ENCODE measurements around the gene SERINC3. TPM values are rescaled to one million over a fixed set of nuclear protein-coding genes. Genes with fewer than 3 reads are reported as not detected.

Gene SERINC3
- total and polyA plus RNA-seq, 2 of the 13 experiments (the other 11 are each of a cell fraction or from before 2014, with no cell fraction given): 82.0 to 226 TPM

GRCh38 chr20:44461142-44461802 is 60.6 kb downstream of the SERINC3 start:
- Histone ChIP-seq H3K9me3 (ENCODE audit: low read length) (no peaks in the 10 kb centered on the region), H4K20me1 (ENCODE audit: insufficient read depth, low read length) (no peaks in the 10 kb centered on the region), H3K79me2 (ENCODE audit: insufficient read depth, low read length) (no peaks in the 10 kb centered on the region), H3K9ac (ENCODE audit: insufficient read depth, low read depth, low read length) (peak overlapping the region; percentile 45), H3K27me3 (ENCODE audit: control insufficient read depth in 1 of 2, insufficient read depth in 2 of 2, low read length in 2 of 2) (no peaks in the 10 kb centered on the region), H3K4me1 (ENCODE audit: insufficient read depth, low read length) (peaks cover 69% of the 10 kb centered on the region), H3K36me3 (replicated peaks in 1 of 2; ENCODE audit: control insufficient read depth in 1 of 2, insufficient read depth in 2 of 2, low read length in 2 of 2) (no peaks in the 10 kb centered on the region), H3K4me3 (replicated peaks in 1 of 3; ENCODE audit: insufficient read depth in 1 of 3, low read depth in 2 of 3, low read length in 3 of 3) (peak overlapping the region; percentile 6 to 55 (median 18); a peak in 4 of 6 replicates), H3K27ac (ENCODE audit: extremely low read length, insufficient read depth, low read length) (peak overlapping the region; percentile 58), H3K4me2 (ENCODE audit: low read depth, low read length) (peak overlapping the region; percentile 72), H2AFZ (ENCODE audit: low read length) (peak overlapping the region; percentile 87)
- in situ Hi-C loops (cut with HindIII; ENCODE audit: extremely low pct_ligation_motif_present, low pct_unique_long_range_greater_than_20kb) (loop anchor here (5.0 kb wide), 1 partner anchor 69 kb away; no protein-coding TSS in a partner anchor), intact Hi-C loops (cut with micrococcal nuclease; ENCODE audit: unreplicated experiment) (loop anchor here (1.0 to 2.0 kb wide), 4 partner anchors 26 to 77 kb away; no protein-coding TSS in a partner anchor)
- ATAC-seq (peak; percentile 74), FAIRE-seq (no peak), DNase-seq (ENCODE audit: low spot score) (peak; percentile 84)
- ChIA-PET POLR2A (interaction anchor here (0.7 to 1.5 kb wide), 18 partner anchors 10 to 251 kb away, joined by 3 to 11 read pairs (median 4); partner anchors contain the start of genes FITM2, OSER1 and TTPAL), CTCF (ENCODE audit: low intra/inter-chr PET ratio, low total read pairs) (interaction anchor here (0.6 to 2.6 kb wide), 11 partner anchors 10 to 246 kb away, joined by 3 to 29 read pairs (median 5); no protein-coding TSS in a partner anchor)
- 5% methylated on average over 6 of the region's 6 CpGs for WGBS (ENCODE audit: low lambda C conversion rate)
- BruUV-seq (replicated peaks): no TSS peak
- no peak for TF ChIP-seq POLR2AphosphoS2 (IDR thresholded peaks at IDR 0.05; ENCODE audit: low read depth, low read length)
- TF ChIP-seq ZNF605 (CRISPR knock-in tag; IDR thresholded peaks at IDR 0.05): peak; percentile 55; the same call in 1 of the 2 replicates
- no peak for TF ChIP-seq ZNF7 (CRISPR knock-in tag; IDR thresholded peaks at IDR 0.05)
- no peak for TF ChIP-seq ZSCAN20 (CRISPR knock-in tag; IDR thresholded peaks at IDR 0.05; ENCODE audit: borderline replicate concordance)
- TF ChIP-seq KLF9 (CRISPR knock-in tag; IDR thresholded peaks at IDR 0.05; ENCODE audit: low read depth): no peak
- no peak; the same call in 1 of the 2 replicates for TF ChIP-seq ZFX (CRISPR knock-in tag; IDR thresholded peaks at IDR 0.05; ENCODE audit: low read depth)
- peak in 1 of 2 experiments; percentile 43; a peak in 2 of 4 replicates for TF ChIP-seq KLF16 (CRISPR knock-in tag; IDR thresholded peaks at IDR 0.05)
- peak in 1 of 2 experiments; percentile 43; a peak in 1 of 4 replicates for TF ChIP-seq EP300 (IDR thresholded peaks at IDR 0.05; ENCODE audit: low read depth in 2 of 2, low read length in 2 of 2)
- TF ChIP-seq EP300 (CRISPR knock-in tag; IDR thresholded peaks at IDR 0.05; ENCODE audit: borderline replicate concordance): no peak
- no peak for TF ChIP-seq ZNF24 (IDR thresholded peaks at IDR 0.05)
- TF ChIP-seq GTF3A (CRISPR knock-in tag; conservative IDR thresholded peaks at IDR 0.05): no peak
- TF ChIP-seq TBX2 (CRISPR knock-in tag; IDR thresholded peaks at IDR 0.05; ENCODE audit: borderline replicate concordance): peak; percentile 69
- TF ChIP-seq ZBTB20 (CRISPR knock-in tag; IDR thresholded peaks at IDR 0.05; ENCODE audit: borderline replicate concordance, low read depth): no peak
- TF ChIP-seq DNMT3B (CRISPR knock-in tag; conservative IDR thresholded peaks at IDR 0.05): peak; percentile 86
- no peak for TF ChIP-seq ZNF670 (CRISPR knock-in tag; IDR thresholded peaks at IDR 0.05; ENCODE audit: borderline replicate concordance)
- TF ChIP-seq NFYC (CRISPR knock-in tag; IDR thresholded peaks at IDR 0.05): no peak
- TF ChIP-seq NR2C2 (CRISPR knock-in tag; IDR thresholded peaks at IDR 0.05; ENCODE audit: borderline replicate concordance): no peak
- TF ChIP-seq ATAD3A (CRISPR knock-in tag; IDR thresholded peaks at IDR 0.05): no peak
- TF ChIP-seq ZSCAN9 (CRISPR knock-in tag; IDR thresholded peaks at IDR 0.05; ENCODE audit: borderline replicate concordance): peak; percentile 54; the same call in 1 of the 2 replicates
- no peak for TF ChIP-seq KLF6 (CRISPR knock-in tag; IDR thresholded peaks at IDR 0.05)
- TF ChIP-seq ZNF512B (CRISPR knock-in tag; IDR thresholded peaks at IDR 0.05; ENCODE audit: borderline replicate concordance): no peak; the same call in 1 of the 2 replicates
- no peak for TF ChIP-seq HOXA9 (CRISPR knock-in tag; IDR thresholded peaks at IDR 0.05; ENCODE audit: borderline replicate concordance)
- no peak for TF ChIP-seq TAF1 (CRISPR knock-in tag; IDR thresholded peaks at IDR 0.05)
- TF ChIP-seq YEATS2 (CRISPR knock-in tag; IDR thresholded peaks at IDR 0.05; ENCODE audit: borderline replicate concordance): 0 out of 2 replicates have a peak, but pooled peaks have one; percentile 21
